Ureter (tissue), 1 donor: ENCODE measurements around the gene LRRC36. TPM values are rescaled to one million over a fixed set of nuclear protein-coding genes. Genes with fewer than 3 reads are reported as not detected.

Source experiments
- DNase-seq: peaks from one replicate; pipeline ENCODE4 v3.0.0-alpha.2; 2020; ENCODE audit warnings: low spot score
- total RNA-seq: library from RNA; stranded (reverse); gene quantifications from one replicate; pipeline ENCODE4 v1.2.4, GENCODE V29; 2023
- donor health status: DM: yes; HTN: yes; CAD: no.

The LRRC36 gene
- total RNA-seq, 1 donor from 2014 or later: not detected

DNA sequence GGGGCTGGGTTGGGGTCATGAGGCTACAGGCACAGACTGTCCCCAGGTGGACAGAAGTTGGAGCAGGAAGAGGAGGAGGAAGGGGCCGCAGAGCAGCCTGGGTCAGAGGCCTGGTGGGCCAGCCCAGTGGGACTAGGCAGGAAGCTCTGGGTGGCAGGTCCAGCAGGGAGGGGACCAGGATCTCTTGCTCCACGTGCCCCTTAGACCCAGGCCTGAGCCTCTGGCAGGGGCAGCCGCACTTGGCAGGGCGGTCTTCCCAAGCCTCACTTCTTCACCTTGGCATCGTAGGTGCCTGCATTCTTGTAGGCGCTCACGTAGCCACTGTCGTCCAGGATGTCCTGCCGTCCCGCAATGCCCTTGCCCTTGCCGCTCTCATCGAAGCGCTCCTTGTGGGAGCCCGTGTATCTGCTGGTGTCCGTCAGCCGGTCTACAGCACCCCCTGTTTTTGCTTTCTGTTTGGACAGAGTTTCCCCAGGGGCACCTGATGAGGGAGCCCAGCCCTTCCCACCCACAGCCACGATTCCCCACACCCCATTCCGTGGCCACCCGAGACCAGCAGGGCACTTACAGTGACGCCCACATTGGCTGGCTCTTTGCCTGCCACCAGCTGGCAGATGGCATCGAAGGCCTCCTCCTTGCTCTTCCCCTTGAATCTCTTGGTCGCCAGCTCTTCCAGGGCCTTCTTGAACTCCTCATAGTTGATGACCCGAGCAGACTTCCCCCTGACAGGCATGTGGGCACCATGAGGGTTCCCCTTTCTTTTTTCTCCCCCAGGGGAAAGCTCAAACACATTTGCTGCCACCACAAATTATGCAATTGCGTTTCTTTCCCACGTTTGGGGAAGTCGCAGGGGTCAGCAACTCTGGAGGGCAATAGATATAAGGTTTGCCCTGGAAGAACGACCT lies 63.5 kb downstream of the LRRC36 start:
- DNase-seq: no peak

DNA sequence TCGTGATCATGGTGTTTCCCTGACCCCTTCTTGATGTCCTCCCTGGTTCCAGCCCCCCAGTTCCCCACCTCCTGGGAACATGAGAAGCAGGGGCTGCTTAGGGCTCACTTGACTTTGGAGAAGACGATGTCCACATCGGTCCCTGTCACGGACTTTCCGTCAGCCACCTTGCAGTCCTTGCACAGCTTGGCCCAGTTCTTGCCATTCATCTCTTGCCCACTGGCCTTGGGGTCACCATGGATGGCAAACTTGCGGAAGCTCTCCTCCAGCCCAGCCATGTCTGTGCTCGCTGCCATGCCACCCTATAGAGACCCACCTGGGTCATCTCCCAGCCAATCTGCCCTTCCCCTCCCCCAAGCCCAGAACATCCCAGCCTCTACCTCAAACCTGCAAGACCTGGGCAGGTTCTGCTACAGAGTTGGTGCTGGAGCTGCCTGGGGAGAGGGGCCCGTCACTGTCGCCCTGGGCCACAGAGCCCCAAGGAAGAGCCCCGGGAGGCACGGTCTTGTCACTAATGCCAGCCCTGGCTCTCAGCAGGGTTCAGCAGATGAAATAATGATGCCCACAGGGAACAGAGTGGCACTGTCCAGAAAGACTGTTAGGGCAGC lies 64.3 kb downstream of the LRRC36 start:
- DNase-seq: no peak

DNA sequence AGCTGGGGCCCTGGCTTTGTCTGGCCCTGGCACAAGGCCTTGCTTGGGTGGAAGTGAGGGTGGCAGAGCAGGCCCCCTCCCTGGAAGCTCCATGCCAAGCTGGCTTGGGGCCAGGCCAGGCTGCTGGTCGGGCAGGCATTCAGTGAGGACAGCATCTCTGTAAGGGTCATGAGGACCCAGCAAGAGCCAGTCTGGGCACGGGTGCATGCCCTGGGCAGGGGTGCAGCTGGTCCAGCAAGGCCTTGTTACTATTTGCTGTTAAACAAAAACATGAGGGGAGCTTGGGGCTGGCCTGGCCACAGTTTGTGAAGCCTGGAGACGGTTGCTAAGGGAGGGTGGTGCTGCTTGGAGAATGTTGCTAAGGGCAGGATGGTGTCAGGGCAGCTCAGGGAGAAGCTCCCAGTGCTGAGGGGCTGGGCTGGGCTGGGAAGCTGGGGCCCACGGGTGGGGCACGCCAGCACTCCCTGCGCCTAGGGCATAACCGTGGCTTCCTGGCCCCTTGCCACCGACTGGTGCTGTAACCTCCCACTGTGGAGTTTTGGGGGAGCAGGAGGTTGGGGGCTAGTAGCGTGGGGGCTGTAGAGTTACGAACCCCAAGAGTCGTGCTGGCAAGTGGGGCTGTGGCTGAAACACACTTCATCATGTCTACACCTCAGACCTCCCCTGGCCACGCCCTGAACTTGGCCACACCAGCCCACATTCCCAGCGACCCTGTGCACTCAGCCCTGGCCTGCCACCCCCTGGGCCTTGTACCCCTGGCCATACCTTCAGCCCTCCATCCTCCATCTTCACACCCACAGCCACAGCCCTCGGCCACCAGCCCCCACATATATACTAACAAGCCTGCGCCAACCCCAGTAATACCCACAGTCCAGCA lies 65.0 kb downstream of the LRRC36 start:
- no peak for DNase-seq

DNA sequence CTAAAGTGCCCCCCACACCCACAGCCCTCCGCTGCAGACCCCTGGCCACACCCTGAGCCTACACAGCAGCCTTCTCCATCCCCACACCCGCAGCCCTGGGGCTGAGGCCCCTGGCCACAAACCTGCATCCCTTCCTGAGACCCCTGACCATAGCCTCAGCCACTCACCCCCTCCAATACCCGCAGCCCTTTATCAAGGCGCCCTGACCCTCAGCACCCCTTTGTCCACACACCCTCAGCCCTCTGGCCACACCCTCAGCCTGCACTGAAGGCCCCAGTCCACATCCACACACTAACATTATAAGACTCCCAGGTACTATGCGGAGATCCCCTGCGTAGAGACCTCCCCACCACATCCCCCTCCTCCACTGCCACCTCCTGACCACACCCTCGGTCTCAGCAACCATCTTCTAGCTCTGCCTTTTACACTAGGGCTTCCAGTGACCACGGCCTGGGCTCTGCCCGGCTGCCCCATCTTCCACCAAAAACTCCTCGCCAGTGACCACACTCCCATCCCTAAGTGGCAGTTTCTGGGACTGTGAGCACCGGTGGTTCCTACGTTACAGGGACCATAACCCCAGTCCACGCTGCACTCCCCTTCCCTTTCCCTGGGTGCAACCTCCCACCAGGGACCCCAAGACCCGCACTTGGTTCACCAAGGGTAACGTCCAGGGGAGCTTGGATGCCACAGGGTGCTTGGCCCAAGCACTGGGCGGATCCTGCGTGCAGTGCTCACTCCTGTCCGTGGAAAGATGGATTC lies 65.9 kb downstream of the LRRC36 start:
- no peak for DNase-seq

DNA sequence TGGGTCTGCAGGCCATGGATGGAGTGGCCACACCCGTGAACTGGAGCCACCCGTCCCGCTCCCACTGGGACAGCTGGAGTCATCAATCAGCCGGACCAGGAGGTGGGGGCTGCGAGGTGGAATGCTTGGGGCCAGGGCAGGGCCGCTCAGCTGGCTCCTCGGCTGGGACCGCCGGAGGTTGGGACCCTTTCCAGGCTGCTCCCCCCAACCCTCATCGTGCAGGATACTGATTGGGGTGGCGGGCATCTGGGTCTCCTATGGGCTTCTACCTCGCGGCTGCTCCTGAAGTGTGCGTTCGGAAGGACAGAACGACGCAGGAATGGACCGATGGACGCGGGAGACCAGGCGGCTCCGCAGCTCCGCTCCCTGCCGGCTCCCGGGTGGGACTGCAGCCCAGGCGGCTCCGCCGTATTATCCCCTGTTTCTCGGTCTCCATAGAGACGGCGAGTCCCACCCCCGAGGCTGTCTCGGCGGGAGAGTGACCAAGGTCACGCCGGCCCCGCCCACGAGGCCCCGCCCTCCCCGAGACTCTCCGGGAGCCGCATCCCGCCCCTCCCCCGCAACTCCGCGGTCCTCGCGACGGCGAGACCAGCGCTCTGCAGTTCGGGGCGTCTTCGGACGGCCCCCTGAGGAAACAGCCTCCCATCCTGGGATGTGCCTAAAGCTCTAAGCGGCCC lies 66.6 kb downstream of the LRRC36 start, which contains the start of gene TPPP3:
Gene TPPP3 (minus strand): TSS at position 388 of the 677 bp plus-strand sequence. CDS start 2,387 bp downstream, outside the sequence.
- DNase-seq: peak; percentile 88

DNA sequence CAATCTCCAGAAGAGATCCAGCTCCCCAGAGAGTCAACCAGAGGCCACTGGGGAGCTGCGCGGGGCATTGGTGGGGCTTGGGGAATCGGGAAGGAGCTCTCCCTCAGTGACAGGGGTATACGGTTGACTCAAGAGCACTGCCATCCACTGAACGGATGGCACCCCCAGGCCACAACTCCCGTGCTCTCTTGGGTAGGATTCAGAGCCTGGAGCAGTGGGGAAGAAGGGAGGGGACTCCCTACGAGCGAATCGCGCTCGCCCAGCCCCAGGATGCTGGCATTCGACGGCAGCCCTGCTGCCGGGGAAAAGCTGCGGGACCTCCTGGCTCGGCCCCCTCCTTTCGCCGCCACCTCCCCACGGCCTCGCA lies 67.2 kb downstream of the LRRC36 start:
- DNase-seq: no peak

DNA sequence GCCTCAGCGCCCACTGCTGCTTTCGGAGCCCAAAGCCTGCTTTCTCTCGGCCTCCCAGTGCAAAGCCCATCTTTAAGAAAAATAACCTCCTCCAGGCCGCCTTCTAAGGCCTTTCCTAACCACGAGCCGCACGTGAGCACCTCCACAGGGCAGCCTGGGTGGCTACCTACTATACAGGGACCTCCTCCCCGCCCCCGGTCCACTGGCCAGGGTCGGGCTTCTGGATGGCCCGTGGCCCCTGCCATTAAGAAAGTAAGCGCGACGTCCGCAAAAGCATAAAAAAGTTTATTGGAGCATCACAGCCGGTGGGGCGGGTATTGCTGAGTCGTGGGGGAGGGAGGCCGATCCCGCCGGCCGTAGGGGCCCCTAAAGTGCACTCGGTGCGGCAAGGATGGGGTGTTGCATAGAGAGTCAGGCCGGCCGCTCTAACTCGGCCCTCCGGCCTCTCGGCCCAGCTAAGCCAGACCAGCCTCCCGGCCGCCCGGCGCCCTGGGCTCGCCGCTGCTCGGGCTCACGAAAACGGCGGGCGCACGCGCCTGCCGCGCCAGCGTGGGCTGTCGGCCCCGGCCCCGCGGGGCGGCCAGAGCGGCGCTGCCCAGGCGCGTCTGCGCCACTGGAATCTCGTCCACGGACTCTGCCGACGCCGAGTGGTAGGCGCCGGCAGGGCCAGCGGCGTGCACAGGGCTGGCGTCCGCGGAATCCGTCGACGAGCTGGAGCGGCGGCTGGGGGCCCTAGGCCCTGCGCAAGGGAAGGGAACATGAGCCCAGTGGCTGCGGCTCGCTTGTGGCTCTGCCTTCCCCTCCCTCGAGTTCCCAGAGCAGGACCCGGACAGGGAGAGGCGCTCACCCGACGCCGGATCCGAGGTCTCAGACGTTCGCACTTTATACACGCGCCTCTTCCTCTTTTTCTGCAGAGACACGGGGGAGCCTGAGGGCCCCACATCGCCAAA lies 67.8 kb downstream of the LRRC36 start:
- no peak for DNase-seq

DNA sequence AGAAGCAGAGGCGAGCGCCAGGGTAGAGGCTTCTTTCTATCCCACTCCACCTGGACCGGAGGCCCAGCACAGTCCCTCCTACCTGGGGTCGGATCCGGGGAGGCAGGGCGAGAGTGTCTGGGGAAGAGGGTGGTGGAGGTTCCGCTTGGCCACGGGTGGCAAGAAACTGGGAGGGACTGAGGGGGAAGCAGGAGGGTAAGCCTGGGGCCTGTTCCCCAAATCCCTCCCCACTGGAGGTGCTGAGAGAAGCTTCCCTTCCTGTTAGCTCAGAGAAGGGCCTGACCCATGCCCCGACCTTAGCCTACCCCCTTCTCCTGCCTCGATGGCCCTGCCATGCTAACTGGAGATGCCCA lies 68.5 kb downstream of the LRRC36 start:
- DNase-seq: no peak

DNA sequence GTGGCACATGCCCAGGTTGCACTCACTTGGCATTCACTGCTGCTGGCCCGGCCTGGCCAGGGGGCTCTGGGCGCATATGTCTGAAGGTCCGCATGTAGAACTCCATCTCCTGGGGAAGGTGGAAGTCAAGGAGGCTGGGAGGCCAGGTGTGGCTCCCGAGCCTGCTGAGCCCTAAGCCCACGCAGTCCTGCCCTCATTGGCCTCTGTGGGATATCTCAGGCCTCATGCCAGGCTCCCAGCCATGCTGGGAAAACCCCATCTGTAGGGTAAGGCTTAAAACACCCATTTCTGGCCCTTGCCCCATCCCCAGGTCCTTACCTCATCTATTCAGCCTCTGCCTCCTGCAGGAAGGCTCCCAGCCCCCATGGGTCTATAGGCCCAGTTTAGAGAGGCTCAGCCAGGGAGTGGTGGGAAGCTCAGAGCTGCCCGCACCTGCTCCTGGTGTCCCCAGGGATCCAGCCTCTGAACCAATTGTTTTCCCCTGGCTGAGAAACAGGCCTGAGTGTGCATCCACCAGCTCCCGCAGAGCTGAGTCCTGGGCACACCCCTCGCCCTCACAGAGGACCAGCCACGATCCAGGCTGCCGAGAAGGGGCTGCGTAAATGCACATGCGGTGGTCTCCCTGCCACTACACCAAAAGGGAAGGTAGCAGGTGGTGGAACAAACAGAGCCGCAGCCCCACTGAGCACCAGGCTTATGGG lies 69.0 kb downstream of the LRRC36 start:
- no peak for DNase-seq

DNA sequence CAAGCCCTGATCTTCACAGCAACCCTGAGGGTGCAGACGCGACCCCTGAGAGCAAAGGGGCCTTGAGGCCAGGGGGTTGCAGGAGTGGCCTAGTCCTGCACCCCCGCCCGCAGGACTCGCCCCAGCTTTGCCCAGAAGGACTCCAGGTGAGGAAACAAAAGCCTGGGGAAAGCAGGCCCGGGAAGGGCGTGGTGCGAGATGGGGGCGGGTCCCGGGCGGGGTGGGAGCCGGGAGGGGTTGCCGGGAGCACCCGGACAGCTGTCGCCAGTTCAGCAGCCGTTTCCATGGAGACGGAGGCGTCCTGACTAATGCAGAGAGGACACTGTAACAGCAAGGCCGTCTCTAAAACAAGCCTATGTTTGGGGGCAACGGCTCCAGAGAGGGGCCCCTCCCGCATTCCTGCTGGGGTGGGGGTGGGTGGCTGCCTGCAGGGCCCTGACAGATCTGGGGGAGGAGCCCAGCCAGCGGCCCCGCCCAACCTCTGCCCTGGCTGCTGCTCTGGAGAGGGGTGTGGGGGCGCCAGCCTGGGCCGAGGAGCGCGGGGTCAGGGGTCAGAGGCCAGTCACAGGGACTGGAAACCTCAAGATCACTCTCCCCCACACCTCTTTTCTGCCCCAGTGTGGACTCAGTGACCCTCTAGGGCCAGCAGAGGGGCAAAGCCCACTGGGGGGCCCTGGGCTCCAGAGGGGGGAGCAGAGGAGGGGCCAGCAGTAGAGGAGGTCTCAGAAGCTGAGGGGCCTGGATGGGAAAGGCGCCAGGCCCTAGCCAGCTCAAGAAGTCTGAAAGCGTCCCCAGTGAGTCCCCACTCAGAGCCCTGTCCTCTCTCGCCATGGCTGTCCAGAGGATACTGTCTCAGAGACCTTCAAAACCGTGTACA lies 69.8 kb downstream of the LRRC36 start:
- peak; percentile 83 for DNase-seq

DNA sequence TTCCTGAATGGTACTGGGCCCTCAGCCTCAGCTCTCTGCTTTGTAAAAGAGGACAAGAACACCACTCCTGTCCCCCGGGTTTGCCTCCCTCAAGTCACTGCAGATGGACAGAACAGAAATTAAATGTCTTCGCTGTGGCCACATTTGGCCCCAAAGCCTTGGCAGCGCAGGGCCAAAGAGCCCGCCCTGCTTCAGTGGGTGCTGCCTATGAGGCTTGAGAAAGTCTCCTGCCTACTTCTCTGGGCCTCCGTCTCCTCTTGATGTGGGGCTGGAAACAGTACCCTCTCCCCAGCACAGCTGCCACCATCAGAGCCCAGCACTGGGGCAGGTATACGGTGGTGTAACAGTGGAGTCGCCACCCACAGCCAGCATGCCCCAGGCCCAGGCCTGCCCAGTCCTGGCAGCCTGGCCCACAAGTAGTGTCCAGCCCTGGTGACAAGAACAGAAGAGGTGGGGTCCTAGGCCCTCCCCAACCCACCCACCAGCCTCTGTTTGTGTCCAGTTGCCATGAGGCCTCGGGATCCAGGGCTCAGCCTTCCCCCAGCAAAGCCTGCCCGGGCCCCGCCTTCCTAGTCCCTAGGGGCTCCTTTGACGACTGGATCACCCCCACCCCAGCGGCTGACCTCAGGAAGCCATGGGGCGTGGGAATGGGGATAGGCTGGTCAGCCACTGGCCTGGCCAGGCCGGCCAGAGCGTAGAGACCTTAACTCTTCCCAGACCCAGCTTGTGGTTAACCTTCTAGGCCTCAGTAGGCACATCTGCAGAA lies 70.6 kb downstream of the LRRC36 start:
- DNase-seq: no peak

DNA sequence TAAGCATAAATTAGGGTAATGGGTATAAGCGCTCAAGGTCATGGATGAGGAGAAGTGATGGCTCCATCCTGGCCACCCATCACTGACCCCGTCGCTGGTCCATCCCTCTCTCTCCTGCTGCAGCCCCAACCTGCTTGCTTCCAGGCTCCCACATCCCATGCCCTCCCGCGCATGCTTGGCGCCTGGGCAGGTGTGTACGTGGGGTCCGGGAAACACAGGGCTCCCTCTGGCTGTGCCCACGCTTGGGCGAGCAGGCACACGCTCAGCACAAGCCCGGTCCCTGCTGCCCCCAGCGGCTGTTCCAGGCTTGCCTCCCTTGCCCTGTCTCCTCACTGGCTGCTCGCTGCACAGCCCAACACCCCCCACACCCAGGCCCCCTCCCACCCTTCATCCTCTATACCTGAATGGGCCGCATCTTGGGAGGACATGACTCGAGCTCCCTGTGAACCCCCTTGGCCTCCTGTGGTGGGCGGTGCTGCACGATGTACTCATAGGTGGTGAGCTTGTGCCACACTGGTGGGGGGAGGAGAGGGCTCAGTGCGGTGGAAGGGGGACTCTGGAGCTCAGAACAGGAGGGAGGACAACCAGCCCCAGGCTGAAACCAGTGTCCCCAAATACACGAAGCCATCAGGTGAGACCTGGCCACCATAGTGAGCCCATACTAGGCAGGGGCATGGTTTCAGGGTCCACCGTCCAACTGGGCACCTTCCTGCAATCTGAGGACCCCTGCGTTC lies 71.4 kb downstream of the LRRC36 start:
- no peak for DNase-seq

DNA sequence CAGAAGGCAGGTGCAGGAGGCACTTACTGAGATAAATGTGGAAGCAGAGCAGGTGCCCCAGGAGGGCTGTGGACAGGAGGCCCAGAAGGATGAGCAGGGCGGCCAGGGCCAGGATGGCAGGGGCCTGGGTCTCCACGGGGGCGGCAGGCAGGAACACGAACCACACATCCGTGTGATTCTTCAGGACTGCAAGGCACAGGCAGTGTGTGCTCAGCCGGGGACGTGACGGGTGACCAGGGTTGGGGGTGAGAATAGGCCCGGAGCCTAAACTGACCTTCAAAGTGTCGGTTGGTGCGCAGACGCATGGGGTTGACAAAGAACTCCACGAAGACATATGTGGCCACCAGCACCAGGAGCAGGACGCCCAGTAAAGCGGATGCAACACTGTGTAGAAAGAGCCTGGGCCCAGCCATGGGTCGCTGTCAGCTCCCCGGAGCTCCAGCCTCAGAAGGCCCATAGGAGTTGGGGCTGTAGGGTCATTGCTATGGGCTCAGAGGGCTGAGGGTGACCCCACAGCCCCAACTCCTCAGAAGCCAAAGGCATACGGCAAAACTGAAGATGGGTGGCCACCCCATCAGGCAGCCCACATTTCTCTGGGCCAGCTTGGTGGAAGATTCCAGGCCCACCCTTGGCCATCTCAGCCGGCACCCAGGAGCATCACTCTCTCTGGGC lies 72.1 kb downstream of the LRRC36 start:
- no peak for DNase-seq

DNA sequence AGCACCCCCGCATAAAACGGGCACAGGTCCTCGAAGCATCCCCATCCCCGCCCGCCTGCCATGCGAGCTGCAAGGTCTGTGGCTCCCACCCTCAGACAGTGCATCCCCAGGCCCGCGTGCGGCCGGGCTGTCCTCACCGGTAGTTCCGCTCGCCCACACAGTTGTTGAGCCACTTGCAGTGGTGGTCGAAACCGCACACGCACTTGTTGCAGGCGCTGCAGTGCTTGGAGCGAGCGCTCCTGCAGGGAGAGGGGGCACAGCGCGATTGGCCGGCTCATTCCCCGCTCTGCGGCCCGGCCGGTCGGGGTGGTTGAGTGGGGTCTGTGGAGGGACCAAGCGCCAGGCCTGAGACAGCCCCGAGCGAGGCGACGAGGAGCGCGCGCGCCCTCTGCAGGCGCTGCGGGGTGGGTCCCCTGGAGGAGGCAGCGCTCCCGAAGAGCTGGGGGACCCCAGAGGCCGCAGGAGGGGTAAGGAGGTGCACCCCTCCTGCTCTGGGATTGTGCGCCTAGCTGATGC lies 72.7 kb downstream of the LRRC36 start:
- DNase-seq: no peak

DNA sequence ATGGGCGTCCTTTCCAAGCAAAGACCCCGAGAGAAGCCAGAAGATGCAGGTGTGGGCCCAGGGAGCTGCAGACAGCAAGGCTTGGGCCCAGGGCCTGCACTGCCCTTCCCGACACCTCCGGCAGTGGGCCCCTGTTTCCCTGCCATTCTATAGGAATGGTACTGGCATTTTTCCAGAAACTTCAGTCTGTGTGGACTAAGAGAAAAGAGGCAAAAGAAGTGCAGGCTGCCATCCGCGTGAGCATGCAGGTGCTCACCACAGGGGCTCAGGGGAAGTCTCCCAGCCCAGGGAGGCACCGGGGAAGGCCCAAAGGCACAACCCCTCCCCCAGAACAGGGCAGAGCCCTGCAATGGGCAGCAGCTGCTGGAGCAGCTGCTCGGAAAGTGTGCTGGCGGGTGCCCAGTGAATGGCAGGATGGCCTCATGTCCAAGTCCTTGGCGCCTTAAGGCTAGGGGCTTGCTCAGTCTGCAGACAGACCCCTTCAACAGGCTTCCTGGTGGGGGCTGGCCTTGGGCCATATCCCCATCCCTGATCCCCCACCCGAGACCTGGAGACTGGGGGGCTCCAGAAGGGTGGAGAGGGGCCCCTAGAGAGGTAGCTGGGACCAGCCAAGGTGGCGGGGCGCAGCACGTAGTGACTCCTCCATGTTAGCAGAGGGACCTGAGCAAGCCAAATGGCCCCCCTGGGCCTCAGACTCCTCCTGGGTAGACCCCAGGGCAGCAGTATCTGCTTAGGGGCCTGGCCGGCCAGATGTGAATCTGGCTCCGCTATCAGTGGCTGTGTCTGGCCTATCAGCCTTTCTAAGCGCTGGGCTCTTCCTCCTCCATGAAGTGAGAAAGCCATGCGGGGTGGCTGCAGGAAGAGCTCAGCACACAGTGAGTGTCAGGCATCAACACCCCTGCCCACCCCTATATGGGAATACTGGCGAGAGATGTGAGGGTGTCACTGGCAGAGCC lies 73.4 kb downstream of the LRRC36 start:
- no peak for DNase-seq
